HepG2 (cell line): ENCODE results near the gene METRN. TPM values are rescaled to one million over a fixed set of nuclear protein-coding genes. Genes with fewer than 3 reads are reported as not detected.

Experiments used
- ATF1 ChIP-seq: IDR thresholded peaks from 2 replicates; pipeline ENCODE4 v1.6.1; 2016; ENCODE audit warnings: mild to moderate bottlenecking, control low read depth
- CHD2 ChIP-seq: IDR thresholded peaks from 2 replicates; pipeline ENCODE4 v1.6.1; 2011; ENCODE audit warnings: low read depth, low read length, improper control_type of control experiment
- EEA1 ChIP-seq: sonication (generic); formaldehyde crosslinking; IDR thresholded peaks from 2 replicates; pipeline ENCODE4 v1.5.1; 2020; ENCODE audit warnings: mild to moderate bottlenecking, missing genetic modification reagents, borderline replicate concordance
- FLYWCH1 ChIP-seq: sonication (generic); formaldehyde crosslinking; IDR thresholded peaks from 2 replicates; pipeline ENCODE4 v1.8.1; 2023; ENCODE audit warnings: mild to moderate bottlenecking, missing genetic modification reagents
- GPN1 ChIP-seq: sonication (generic); formaldehyde crosslinking; IDR thresholded peaks from 2 replicates; pipeline ENCODE4 v1.5.1; 2020; ENCODE audit warnings: missing genetic modification reagents, borderline replicate concordance
- GZF1 ChIP-seq: sonication (generic); formaldehyde crosslinking; IDR thresholded peaks from 2 replicates; pipeline ENCODE4 v1.5.1; 2020; ENCODE audit warnings: mild to moderate bottlenecking, missing genetic modification reagents
- HOXA3 ChIP-seq: sonication (generic); formaldehyde crosslinking; IDR thresholded peaks from 2 replicates; pipeline ENCODE4 v1.5.0; 2020; ENCODE audit warnings: missing genetic modification reagents
- MTA1 ChIP-seq: sonication (generic); formaldehyde crosslinking; IDR thresholded peaks from 2 replicates; pipeline ENCODE4 v1.4.0; 2020; ENCODE audit warnings: missing genetic modification reagents, mild to moderate bottlenecking, borderline replicate concordance
- NR2F6 ChIP-seq, 2 experiments: IDR thresholded peaks; 2 replicates each; pipeline ENCODE4 v1.6.1; 2016; ENCODE audit warnings: antibody characterized with exemption in 1 of 2, mild to moderate bottlenecking in 1 of 2
- POLR2A ChIP-seq, 2 experiments: IDR thresholded peaks; 2 replicates each; pipeline ENCODE4 v1.6.1; 2011; ENCODE audit warnings: low read depth in 2 of 2, low read length in 2 of 2, mild to moderate bottlenecking in 1 of 2, moderate library complexity in 1 of 2; ENCODE audit not compliant: insufficient read depth in 1 of 2
- POLR2AphosphoS5 ChIP-seq: IDR thresholded peaks from 2 replicates; pipeline ENCODE4 v1.6.1; 2012; ENCODE audit warnings: low read depth, low read length
- RFXAP ChIP-seq: sonication (generic); formaldehyde crosslinking; IDR thresholded peaks from 2 replicates; pipeline ENCODE4 v1.4.0; 2020; ENCODE audit warnings: missing genetic modification reagents, borderline replicate concordance
- SAFB2 ChIP-seq: sonication (generic); formaldehyde crosslinking; IDR thresholded peaks from 2 replicates; pipeline ENCODE4 v1.5.1; 2020; ENCODE audit warnings: missing genetic modification reagents, low read depth, mild to moderate bottlenecking, borderline replicate concordance
- ZNF224 ChIP-seq: sonication (generic); formaldehyde crosslinking; IDR thresholded peaks from 2 replicates; pipeline ENCODE4 v1.5.0; 2020; ENCODE audit warnings: mild to moderate bottlenecking, missing genetic modification reagents
- ZNF225 ChIP-seq: sonication (generic); formaldehyde crosslinking; IDR thresholded peaks from 2 replicates; pipeline ENCODE4 v1.4.0; 2020; ENCODE audit warnings: mild to moderate bottlenecking, missing genetic modification reagents
- ZNF431 ChIP-seq: sonication (generic); formaldehyde crosslinking; IDR thresholded peaks from 2 replicates; pipeline ENCODE4 v1.9.0; 2022; ENCODE audit warnings: missing genetic modification reagents, low read depth, mild to moderate bottlenecking, borderline replicate concordance
- ZNF564 ChIP-seq: sonication (generic); formaldehyde crosslinking; IDR thresholded peaks from 2 replicates; pipeline ENCODE4 v1.8.1; 2023; ENCODE audit warnings: mild to moderate bottlenecking, missing genetic modification reagents
- polyA plus RNA-seq, 8 experiments: library from polyadenylated mRNA; depleted of rRNA in 3 of 8; stranded (reverse) in 7 of 8; unstranded in 1 of 8; fragments of >200 nt; fragmentation: Illumina TruSeq in 4 of 8; extraction: Trizol in 4 of 8; gene quantifications; 2 replicates each; pipeline versions ENCODE4 v1.2.1 to v1.2.3, GENCODE V29; 2011 to 2016; ENCODE audit warnings: low read depth in 4 of 8, missing spikeins in 1 of 8, mixed read lengths in 1 of 8; ENCODE audit not compliant: insufficient read depth in 1 of 8
- total RNA-seq, 5 experiments: library from RNA; depleted of rRNA; stranded (reverse); fragments of >200 nt; fragmentation: Illumina TruSeq; extraction: Trizol; gene quantifications; 2 replicates each; pipeline ENCODE4 v1.2.3, GENCODE V29; 2016; ENCODE audit warnings: low read depth in 1 of 5
- TF ChIP-seq, protein P1 (sequence below): sonication (generic); formaldehyde crosslinking; IDR thresholded peaks from 2 replicates; pipeline ENCODE4 v1.8.0; 2022; ENCODE audit warnings: mild to moderate bottlenecking, missing genetic modification reagents, moderate library complexity
- TF ChIP-seq, protein P2 (sequence below): sonication (generic); formaldehyde crosslinking; IDR thresholded peaks from 2 replicates; pipeline ENCODE4 v1.4.0; 2020; ENCODE audit warnings: missing genetic modification reagents
- TF ChIP-seq, protein P3 (sequence below): sonication (generic); formaldehyde crosslinking; IDR thresholded peaks from 2 replicates; pipeline ENCODE4; 2020; ENCODE audit warnings: missing genetic modification reagents, mild to moderate bottlenecking, borderline replicate concordance
- TF ChIP-seq, protein P4 (sequence below): sonication (generic); formaldehyde crosslinking; IDR thresholded peaks from 2 replicates; pipeline ENCODE4 v1.4.0; 2020; ENCODE audit warnings: missing genetic modification reagents, low read depth, mild to moderate bottlenecking, borderline replicate concordance
- TF ChIP-seq, protein P5 (sequence below): sonication (generic); formaldehyde crosslinking; IDR thresholded peaks from 2 replicates; pipeline ENCODE4 v1.4.0; 2020; ENCODE audit warnings: mild to moderate bottlenecking, missing genetic modification reagents

The METRN gene
- total and polyA plus RNA-seq, 2 of the 13 experiments (the other 11 are each of a cell fraction or from before 2014, with no cell fraction given): 25.5 to 46.1 TPM

DNA sequence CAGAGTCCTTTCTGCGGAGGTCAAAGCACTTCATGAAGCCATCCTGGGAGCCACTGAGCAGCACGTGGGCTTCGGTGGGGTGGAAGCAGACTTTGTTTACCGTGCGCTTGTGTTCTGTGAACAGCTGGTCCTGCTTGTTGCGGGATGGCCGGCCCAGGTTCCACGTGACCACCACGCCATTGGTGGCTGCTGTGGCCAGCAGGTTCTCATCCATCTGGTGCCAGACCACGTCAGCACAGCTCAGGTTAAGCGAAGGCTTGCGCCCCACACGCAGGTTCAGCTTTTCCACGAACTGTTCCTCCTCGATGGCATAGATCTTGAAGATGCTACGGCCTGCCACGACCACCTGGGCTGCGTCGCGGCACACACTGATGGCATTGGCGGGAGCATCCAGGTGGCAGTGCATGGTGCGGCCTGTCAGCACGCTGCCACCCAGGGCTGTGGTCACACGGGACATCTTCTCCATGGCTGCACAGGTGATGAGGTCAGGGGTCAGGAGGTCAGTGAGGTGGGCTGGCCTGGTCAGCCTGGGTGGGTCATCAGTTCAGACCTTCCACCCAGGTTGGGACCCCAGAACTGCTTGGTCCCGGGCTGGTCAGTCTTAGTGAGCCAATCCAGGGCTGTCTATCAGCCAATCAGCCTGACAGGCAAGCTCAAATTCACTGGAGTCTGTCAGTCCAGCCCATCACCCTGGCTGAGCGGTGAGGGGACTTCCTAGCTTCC is 25.6 kb upstream of the METRN start (continued):
- TF ChIP-seq, protein P1, sequence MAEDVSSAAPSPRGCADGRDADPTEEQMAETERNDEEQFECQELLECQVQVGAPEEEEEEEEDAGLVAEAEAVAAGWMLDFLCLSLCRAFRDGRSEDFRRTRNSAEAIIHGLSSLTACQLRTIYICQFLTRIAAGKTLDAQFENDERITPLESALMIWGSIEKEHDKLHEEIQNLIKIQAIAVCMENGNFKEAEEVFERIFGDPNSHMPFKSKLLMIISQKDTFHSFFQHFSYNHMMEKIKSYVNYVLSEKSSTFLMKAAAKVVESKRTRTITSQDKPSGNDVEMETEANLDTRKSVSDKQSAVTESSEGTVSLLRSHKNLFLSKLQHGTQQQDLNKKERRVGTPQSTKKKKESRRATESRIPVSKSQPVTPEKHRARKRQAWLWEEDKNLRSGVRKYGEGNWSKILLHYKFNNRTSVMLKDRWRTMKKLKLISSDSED (CRISPR knock-in tag): no peak
- TF ChIP-seq ATF1 (no peak), EEA1 (CRISPR knock-in tag) (no peak), ZNF431 (CRISPR knock-in tag) (0 out of 2 replicates have a peak, but pooled peaks have one; percentile 9), HOXA3 (CRISPR knock-in tag) (0 out of 2 replicates have a peak, but pooled peaks have one; percentile 33), ZNF564 (CRISPR knock-in tag) (no peak), GPN1 (CRISPR knock-in tag) (no peak), GZF1 (CRISPR knock-in tag) (no peak), ZNF224 (no peak), CHD2 (no peak), MTA1 (0 out of 2 replicates have a peak, but pooled peaks have one; percentile 22), NR2F6 (IDR thresholded peaks at IDR 0.05) (peak; percentile 50; the same call in 1 of the 2 replicates), NR2F6 (CRISPR knock-in tag; IDR thresholded peaks at IDR 0.05) (peak; percentile 29; the same call in 1 of the 2 replicates), POLR2AphosphoS5 (0 out of 2 replicates have a peak, but pooled peaks have one; percentile 31), RFXAP (CRISPR knock-in tag) (no peak), SAFB2 (CRISPR knock-in tag) (no peak), ZNF225 (0 out of 2 replicates have a peak, but pooled peaks have one; percentile 49), POLR2A (IDR thresholded peaks at IDR 0.05; ENCODE audit: insufficient read depth in 1 of 2, low read depth in 2 of 2, low read length in 2 of 2) (peak in 1 of 2 experiments; percentile 19; a peak in 2 of 4 replicates), FLYWCH1 (no peak)
- TF ChIP-seq, protein P2, sequence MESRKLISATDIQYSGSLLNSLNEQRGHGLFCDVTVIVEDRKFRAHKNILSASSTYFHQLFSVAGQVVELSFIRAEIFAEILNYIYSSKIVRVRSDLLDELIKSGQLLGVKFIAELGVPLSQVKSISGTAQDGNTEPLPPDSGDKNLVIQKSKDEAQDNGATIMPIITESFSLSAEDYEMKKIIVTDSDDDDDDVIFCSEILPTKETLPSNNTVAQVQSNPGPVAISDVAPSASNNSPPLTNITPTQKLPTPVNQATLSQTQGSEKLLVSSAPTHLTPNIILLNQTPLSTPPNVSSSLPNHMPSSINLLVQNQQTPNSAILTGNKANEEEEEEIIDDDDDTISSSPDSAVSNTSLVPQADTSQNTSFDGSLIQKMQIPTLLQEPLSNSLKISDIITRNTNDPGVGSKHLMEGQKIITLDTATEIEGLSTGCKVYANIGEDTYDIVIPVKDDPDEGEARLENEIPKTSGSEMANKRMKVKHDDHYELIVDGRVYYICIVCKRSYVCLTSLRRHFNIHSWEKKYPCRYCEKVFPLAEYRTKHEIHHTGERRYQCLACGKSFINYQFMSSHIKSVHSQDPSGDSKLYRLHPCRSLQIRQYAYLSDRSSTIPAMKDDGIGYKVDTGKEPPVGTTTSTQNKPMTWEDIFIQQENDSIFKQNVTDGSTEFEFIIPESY (CRISPR knock-in tag): peak; percentile 51; the same call in 1 of the 2 replicates
- TF ChIP-seq, protein P3, sequence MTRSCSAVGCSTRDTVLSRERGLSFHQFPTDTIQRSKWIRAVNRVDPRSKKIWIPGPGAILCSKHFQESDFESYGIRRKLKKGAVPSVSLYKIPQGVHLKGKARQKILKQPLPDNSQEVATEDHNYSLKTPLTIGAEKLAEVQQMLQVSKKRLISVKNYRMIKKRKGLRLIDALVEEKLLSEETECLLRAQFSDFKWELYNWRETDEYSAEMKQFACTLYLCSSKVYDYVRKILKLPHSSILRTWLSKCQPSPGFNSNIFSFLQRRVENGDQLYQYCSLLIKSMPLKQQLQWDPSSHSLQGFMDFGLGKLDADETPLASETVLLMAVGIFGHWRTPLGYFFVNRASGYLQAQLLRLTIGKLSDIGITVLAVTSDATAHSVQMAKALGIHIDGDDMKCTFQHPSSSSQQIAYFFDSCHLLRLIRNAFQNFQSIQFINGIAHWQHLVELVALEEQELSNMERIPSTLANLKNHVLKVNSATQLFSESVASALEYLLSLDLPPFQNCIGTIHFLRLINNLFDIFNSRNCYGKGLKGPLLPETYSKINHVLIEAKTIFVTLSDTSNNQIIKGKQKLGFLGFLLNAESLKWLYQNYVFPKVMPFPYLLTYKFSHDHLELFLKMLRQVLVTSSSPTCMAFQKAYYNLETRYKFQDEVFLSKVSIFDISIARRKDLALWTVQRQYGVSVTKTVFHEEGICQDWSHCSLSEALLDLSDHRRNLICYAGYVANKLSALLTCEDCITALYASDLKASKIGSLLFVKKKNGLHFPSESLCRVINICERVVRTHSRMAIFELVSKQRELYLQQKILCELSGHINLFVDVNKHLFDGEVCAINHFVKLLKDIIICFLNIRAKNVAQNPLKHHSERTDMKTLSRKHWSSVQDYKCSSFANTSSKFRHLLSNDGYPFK (CRISPR knock-in tag): no peak
- TF ChIP-seq, protein P4, sequence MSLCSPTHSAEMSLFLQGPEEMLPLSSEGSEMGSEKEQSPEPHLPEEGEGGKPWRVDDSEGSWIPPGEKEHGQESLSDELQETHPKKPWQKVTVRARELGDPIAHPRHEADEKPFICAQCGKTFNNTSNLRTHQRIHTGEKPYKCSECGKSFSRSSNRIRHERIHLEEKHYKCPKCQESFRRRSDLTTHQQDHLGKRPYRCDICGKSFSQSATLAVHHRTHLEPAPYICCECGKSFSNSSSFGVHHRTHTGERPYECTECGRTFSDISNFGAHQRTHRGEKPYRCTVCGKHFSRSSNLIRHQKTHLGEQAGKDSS (CRISPR knock-in tag): no peak
- TF ChIP-seq, protein P5, sequence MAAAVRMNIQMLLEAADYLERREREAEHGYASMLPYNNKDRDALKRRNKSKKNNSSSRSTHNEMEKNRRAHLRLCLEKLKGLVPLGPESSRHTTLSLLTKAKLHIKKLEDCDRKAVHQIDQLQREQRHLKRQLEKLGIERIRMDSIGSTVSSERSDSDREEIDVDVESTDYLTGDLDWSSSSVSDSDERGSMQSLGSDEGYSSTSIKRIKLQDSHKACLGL (CRISPR knock-in tag): 0 out of 2 replicates have a peak, but pooled peaks have one; percentile 10
